Activated CD4-positive, alpha-beta T cell treated with anti-CD3 and anti-CD28 coated beads, Interleukin-2, amount 50 U/mL, for 16 hours (primary cell): Measurements from ENCODE around the gene FAM3B.

ENCODE experiments used
- DNase-seq: peaks from one replicate; pipeline ENCODE4 v3.0.0-alpha.2; 2020

Gene FAM3B

DNA sequence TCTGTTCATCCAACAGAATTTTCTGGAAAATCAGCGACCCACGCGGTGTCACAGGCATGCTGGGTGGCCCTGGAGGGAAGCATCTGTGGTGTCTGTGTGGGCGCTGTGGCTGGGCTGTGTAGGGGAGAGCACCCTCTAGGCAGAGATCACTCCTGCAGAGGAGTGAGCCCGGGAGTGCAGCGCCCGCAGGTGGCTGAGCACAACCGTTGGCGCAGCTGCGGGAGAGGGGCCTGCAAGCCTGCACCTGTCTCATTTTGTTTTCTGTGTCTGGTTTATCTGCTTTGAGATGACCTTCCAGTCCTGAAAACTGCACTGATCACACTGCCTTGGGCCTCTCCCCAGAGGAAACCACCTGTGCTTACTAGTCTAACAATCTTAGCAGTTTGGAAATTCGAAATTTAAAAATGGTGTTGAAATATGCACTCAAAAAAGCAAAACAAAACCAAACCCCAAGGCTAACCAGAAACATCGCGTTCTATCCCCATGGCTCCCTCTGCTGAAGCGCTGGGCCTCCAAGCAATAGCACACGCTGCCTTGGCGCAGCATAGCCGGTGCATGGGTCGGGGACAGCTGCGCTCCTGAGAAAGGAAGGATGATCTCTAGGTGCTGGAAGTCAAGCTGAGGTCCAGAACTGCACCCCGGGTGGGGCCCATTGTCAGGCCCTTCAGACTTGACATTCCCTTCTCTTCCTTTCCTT is 4.8 kb downstream of the FAM3B start:
- DNase-seq, result no peak

DNA sequence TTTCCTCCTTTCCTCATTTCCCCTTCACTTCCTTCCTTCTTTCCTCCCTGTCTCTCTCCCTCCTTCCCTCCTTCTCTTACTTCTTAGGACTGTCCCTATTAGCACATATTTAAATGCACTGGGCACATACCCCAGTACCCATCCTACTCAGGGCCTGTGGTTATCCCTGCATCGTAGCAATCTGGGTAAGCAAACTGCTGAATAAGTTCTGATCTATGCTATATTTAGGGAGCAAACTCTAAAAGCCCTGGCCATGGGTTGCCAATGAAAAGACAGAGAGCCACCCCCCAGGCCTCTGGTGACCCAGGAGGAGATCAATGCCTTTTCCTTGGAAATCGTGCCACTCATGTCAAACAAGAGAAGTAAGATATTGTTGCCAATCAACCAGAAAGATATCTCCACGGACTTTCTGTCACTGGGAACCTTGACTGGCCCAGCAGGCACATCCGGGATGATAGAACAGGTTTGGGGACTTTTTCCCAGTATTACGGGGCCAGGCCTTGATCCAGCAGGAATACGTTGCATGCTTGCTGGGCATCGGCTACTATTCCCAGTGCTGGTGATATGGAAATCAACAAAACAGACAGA is 5.4 kb downstream of the FAM3B start:
- DNase-seq, result no peak

DNA sequence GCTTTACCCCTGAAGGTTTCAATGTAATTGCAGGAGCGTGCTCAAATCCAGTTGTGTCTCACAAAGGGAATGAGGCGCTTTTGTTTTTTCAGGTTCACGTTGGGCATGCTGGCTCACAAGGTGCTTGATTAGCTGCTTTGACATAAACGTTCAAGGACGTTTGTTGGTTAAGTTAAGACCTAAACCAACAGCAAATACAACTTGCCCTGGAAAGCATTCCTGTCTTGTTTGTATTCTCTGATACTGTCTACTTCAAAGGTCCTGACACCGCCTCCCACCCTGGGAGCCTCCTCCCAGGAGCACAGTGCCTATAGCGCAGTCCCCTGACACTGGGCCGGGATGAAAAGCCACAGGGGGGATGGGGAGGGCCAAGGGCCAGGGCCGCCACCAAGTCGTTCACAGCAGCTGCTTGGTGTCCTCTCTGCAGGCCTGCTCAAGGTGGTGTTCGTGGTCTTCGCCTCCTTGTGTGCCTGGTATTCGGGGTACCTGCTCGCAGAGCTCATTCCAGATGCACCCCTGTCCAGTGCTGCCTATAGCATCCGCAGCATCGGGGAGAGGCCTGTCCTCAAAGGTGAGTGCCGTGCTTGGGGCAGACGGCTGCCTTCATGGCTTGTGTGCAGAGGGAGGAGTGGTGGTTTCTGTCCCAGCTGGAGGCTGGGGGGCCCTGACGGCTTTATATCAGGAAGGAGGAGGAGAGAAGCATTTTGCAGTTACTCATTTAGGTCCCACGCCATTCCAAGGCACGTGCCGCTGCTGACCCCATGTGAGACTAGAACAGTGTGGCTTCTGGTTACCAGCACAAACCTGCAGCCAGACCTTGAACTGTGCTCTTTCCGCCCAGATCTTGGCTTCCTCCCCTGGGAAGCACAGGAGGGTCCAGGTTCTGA is 6.1 kb downstream of the FAM3B start:
- DNase-seq, result no peak

DNA sequence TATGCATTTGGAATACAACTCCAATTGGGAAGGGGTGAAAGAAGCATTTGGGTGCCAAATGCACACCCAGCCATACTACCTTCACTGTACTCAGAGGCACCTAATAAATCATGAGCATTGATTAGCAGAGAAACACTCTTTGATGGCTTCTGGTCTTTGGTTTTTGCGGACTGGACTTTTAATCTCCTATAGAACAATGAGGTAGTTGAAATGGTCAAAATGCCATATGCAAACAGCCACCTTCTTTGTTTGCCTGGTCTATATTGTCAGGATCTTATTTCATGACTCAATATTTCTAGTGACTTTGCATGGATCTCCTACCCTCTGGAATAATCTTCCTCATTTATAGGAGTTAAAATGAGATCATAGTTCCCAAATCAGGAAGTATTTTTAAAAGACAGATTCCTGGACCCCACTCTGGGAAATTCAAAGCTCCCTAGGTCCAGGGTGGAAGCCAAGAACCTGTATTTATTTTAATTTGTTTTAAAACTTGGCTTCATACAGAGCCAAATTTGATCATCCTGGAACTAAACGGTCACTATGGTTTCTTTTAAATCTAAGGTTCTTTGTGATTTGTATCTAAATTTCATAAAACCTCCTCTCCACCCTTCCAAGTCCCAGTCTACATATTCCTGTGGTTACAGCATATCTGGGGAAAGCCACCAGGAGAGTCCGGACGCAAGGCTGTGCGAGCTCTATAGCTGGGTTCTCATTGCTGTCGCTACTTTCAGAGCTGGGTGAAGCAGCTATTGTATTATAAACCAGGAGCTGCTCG is 8.7 kb downstream of the FAM3B start:
- DNase-seq, result no peak

DNA sequence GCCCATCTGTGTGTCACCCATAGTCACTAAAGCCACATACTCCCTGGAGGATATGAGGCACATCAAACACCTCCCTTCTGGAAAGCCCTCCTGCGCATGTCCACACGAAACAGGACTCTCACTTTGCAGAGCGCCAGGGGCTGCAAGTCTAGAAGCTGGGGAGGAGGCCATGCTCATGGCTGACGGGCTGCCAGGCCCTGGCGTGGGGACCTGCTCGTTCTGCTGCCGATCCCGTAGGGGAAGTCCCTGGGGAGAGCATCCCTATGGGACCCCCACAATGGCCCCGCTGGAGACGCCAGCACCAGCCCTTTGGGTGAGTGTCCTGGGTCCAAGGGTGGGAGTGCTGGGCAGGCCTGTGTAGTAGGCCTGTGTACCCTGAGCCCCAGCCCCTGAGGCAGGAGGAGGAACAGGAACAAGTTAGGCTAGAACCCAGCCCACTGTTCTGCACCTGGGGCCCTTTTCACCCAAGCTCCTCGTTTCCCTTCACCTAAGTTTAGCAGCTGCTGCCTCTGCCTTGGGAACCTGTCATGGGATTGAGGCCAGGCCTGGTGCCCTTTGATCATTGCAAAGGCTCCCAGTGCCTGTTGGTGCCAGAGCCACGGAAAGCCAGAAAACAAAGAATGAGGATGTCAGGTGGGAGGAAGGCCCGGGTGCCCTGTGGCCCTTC is 9.9 kb downstream of the FAM3B start:
- no peak for DNase-seq

DNA sequence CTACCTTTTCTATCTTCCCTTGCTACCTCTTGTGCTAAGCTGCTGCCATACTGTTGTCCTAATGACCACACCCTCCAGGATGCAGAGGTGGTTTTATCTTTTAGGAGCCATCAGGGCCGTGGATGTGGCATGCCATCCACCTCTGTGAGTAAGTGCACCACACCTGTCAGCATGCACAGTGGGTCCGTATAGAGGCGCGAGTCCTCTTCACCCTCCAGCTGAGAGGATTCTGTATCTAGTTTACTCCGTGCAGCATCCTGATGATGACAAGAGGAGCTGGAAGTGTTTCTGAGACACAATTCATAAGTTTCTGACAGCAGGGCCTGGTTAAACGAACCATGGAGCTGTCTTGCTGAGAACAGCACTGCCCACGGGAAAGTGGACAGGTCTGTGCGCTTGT is 11.2 kb downstream of the FAM3B start:
- DNase-seq, result no peak

DNA sequence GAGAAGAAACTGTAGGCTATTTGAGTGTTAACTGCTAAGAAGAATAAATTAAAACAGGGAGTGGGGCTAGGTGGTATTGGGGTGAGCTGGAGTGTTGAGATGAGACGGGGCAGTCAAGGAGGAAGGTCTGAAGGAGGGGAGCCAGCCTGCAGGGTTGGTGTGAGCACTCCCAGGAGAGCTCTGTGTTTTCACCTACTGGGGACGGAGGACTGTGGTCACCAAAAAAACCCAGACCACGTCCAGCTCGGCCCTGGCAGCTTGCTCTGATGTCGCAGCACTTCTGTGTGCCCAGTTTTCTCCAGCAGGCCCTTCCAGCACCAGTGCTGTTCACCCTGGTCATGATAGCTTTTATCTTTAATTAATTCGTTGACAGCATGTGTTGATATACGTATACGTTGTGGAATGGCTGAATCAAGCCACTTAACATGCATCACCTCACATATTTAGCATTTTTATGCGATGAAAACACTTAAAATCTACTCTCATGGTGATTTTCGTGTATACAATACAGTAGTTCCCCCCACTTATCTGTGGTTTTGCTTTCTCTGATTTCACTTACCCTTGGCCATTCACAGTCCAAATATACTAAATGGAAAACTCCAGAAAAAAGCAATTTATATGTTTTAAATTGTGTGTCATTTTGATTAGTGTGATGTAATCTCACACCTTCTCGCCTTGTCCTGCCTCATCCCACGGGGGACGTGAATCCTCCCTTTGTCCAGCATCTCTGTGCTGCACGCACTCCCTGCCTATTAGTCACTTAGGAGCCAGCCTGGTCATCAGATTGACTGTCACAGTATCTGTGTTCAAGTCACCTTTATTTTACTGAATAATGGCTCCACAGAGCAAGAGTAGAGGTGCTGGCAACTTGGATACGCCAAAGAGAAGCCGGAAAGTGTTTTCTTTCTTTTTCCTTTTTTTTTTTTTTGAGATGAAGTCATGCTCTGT is 12.3 kb downstream of the FAM3B start:
- DNase-seq, result no peak

DNA sequence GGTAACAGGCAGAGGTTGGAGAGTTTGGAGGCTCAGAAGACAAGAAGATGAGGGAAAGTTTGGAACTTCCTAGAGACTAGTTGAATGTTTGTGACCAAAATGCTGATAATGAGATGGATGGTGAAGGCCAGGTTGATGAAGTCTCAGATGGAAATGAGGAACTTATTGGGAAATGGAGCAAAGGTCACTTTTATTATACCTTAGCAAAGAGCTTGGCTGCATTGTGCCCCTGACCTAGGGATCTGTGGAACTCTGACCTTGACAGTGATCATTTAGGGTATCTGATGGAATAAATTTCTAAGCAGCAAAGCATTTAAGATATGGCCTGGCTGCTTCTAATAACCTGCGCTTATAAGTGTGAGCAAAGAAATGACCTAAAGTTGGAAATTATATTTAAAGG is 17.2 kb downstream of the FAM3B start:
- no peak for DNase-seq

DNA sequence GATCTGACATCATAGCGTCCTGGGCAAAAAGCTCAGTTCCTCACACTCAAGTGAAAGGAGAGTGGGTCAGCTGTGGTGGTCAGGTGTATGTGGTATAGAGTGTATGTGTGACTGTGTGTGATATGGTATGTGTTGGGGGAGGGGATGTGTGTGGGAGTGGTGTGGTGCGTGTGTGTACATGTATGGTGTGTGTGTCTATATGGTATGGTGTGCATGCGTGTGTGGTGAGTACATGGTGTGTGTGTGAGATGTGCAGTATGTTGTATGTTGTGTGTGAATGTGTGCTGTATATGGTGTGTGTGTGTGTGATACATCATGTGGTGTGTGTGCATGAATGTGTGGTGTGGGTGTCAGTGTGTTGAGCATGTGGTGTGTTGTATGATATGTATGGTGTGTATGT is 20.9 kb downstream of the FAM3B start:
- no peak for DNase-seq

DNA sequence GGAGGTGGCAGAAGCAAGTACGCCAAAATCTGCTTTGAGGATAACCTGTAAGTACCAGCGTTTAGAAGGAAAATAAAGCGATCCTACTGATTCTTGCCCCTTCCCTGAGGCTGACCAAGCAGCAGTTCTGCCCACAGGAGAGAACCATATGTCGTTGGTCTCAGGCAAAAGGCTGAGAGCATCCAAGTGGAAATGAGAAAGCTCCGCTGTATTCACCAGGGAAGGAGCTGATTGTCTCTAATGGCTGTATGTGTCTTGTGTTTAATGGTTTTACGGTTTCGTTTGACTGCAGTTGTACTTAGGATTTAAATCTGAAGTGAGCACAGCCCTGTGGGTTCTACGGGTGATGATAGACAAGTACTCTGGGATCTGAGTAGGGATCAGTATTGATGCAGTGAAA is 21.9 kb downstream of the FAM3B start:
- DNase-seq, result no peak

DNA sequence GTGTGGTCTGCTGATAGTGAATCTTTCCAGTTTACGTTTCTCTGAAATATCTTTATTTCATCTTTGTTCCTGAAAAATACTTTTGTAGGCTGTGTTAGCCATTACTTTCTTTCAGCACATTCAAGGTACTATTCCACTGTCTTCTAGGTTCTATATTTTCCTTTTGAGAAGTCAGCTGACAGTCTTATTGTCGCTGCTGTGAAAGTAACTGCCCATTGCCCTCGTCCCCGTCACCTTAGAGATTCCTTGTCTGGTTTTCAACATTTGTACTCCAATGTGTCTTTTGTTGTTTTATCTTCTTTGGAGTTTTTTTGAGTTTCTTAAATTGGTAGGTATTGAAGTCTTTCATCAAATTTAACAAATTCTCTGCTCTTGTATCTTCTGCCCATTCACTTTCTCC is 25.4 kb downstream of the FAM3B start:
- DNase-seq, result no peak

DNA sequence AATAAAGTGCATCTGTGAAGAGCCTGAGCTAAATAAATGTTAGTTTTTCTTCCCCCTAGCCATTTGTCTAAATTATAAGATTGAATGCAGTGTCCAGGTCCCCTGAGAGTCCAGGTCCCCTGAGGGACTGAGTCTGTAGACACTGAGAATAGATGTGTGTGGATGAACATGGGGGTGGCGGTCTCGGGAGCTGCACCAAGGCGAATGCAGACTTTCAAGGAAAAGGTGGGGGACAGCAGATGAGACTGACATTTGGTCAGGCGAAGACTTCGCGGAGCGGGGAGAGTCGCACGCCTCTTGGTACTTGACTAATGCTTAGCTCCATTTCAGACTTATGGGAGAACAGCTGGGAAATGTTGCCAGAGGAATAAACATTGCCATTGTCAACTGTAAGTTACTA is 27.5 kb downstream of the FAM3B start:
- DNase-seq, result no peak

DNA sequence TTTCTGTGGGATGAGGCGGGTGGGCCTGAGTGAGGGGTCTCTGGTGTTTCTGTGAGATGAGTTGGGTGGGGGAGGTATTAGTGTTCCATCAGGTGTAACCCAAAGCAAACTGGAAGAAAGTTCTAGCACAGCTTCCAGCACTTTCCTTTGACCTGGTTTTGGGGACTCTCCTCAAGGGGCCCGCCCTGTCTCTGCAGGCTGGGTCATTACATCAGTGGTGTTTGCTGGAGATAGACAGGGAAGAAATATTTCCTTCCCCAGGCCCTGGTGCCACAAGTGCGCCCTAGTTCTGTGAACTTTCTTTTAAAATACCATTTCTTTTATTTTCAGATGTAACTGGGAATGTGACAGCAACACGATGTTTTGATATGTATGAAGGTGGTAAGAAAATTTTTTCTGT is 28.8 kb downstream of the FAM3B start:
- DNase-seq, result no peak

DNA sequence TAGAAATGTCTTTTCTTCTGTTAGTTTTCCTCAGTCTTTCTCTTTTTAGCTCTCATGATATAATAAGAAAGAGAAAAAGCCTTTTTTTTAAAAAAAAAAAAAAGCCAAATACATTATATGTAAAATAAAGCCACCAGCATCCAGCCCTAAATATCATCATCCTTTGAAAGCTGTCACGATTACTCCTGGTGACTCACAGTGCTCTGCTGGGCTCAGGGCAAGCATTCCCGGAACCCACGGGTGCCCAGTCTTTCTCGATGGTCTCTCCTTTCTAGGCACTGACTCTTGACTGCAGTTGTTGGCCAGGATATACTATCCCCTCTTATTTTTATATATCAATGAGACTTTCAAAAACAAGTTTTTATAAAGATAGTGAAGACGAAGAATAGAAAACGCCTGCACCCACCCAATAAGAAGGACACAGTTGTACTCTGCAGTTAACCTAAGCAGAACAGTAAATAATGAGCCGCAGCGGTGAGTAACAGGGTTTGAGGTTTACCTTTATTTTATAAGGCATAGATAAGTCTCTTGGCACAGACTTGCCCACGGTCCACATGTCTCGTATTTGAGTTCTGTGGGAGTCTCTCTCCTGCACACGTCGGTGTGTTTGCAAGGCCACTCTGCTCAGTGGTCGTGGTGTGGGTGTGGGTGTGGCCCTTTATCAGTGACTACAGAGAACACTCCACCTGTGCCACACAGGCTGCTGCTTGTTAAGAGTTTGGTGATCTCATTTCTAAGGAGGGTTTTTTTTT is 29.5 kb downstream of the FAM3B start:
- DNase-seq, result no peak

DNA sequence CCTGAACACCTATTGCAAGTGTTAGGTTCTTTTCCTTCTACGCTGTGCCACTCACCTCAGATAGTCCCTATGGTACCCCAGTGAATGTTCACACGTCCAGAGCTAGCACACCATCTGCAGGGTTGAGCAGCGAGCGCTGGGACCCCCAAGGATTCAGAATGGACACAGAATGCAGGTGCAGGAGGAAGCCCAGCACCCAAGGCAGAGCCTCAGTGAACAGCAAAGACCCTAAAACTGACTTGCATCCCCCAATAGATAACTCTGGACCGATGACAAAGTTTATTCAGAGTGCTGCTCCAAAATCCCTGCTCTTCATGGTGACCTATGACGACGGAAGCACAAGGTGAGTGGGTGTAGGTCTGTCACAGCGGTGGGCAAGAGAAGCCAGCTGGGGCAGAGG is 30.2 kb downstream of the FAM3B start:
- DNase-seq, result no peak

DNA sequence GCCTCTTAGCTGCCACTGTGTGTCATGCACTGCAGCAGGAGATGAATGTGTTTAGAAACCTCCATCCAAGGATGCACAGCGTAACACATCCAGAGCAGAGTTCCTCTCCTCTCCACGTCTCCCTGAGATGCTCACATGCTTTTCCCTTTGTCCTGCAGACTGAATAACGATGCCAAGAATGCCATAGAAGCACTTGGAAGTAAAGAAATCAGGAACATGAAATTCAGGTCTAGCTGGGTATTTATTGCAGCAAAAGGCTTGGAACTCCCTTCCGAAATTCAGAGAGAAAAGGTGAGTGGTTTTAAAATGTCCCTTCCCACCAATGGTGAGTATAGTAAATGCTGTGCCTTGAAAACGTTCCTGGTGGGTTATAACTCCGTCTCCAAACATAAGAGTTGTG is 31.8 kb downstream of the FAM3B start:
- DNase-seq, result no peak

DNA sequence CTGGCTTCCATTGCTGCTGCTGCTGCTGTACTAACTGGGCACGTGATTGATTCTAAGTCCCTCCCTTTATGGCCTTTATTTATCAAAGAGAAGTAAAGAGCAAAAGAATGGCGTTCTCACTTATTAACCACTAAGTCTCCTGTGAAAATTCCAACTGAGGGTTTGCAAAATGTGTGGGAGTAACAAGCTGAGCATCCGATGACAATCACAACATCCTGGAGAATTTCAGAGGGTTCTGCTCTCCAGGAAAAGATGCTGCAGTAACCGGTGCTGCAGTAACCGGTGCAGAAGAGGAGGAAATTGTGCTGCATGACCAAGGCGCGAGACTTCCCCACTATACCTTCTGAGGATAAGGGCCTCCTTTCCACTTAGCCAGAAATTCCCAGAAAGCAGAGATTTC is 32.5 kb downstream of the FAM3B start:
- DNase-seq, result no peak

DNA sequence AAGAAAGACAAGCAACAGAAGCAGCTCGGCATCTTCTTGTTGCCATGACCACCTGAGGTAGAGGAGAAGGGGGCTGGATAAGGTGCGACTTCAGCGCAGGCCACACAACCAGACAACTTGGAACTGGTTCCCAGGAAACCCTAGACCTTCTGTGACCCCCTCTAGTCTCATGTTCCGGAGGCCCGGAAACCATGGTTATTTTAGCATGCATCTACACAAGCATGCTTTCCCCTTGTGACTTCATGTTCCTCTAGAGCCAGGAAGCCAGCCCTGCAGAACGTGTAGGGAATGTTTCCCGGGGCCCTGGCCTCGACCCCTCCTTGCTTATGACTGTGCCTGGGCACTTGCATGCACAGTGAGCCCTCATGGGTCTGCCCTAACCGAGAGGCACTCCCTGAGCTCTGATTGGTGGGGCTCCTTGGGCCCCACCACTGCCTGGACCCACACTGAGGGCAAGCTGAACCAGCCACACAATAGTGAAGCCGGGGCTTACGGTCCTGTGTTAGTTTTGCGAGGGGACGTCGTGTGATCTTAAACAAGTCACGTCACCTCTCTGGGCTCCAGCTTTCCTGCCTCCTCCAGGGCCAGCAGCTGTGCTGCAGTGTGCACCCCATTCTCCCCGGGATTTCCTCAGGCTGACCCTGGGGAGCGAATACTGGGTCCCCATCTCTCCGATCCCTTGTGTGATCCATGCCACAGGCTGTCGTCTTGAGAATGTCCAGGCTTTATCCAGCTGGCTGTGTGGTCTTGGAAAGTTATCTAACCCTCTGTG is 33.2 kb downstream of the FAM3B start:
- DNase-seq, result no peak

DNA sequence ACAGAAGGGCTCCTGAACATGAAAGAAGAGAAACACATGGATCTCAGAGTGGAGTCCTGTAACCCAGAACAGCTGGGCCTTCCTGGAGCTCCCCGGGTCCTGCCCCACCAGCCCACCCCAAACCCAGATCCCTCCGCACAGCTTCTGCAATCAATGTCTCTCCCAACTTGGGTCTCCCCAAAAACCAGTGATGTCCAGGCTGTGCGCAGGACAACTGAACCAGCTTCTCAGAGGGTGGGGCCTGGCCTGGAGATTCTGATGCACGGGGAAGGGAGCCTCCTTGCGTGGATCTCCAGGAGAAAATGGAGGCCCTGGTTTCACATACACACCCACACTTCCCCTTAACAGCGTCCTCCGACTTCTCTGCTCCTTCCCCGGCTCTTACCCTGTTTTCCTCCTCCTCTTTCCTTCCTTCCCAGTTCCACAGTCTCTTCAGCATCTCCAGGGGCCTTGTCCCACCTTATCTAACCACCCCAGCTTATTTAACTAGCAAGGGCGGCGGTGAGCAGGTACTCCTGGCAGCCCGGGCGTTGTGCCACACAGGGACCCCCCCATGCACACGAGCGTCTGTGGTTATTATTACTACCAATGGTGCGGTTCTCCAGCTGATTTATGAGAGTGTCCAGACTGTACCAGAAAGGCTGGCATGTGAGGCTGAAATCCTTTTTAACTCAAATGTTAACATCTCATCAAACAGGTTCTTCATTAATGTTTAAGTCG is 34.0 kb downstream of the FAM3B start:
- no peak for DNase-seq
